Spinal cord (tissue), 10 donors: ENCODE measurements around the gene DNAJC19. TPM values are rescaled to one million over a fixed set of nuclear protein-coding genes. Genes with fewer than 3 reads are reported as not detected.

Source experiments
- DNase-seq, 6 donors: peaks; one replicate each; pipeline versions ENCODE4 v3.0.0 to v3.0.0-alpha.2; 2013 to 2015; ENCODE audit warnings: low spot score in 6 of 6, low read depth in 4 of 6
- H3K27ac ChIP-seq: one replicate; pipeline ENCODE4 v1.5.1; 2013; ENCODE audit warnings: low read depth, low read length, control low read depth
- H3K27me3 ChIP-seq: one replicate; pipeline ENCODE4 v1.6.1; 2013; ENCODE audit warnings: low read length; ENCODE audit not compliant: control insufficient read depth, insufficient read depth
- H3K36me3 ChIP-seq: one replicate; pipeline ENCODE4 v1.6.1; 2013; ENCODE audit warnings: low read length; ENCODE audit not compliant: control insufficient read depth, insufficient read depth
- H3K4me1 ChIP-seq: one replicate; pipeline ENCODE4 v1.6.1; 2013; ENCODE audit warnings: low read length; ENCODE audit not compliant: control insufficient read depth, insufficient read depth
- H3K4me3 ChIP-seq: one replicate; pipeline ENCODE4 v1.5.1; 2013; ENCODE audit warnings: low read depth, low read length, control low read depth
- H3K9me3 ChIP-seq: one replicate; pipeline ENCODE4 v1.6.1; 2013; ENCODE audit warnings: low read length; ENCODE audit not compliant: control insufficient read depth, insufficient read depth
- WGBS: methylation state at CpG from one replicate; pipeline ENCODE4 v1.1.5; 2013; ENCODE audit warnings: missing lambda C conversion rate; ENCODE audit not compliant: insufficient coverage; 5-methylcytosine and 5-hydroxymethylcytosine counted together
- polyA plus RNA-seq, 2 donors: library from polyadenylated mRNA; unstranded; fragments of 120-200 nt; gene quantifications; one replicate each; pipeline ENCODE4 v1.2.1, GENCODE V29; 2013; ENCODE audit not compliant: insufficient read length in 2 of 2
- total RNA-seq, 2 donors: library from RNA; depleted of rRNA in 1 of 2; stranded (reverse); fragments of 120-200 nt in 1 of 2; fragments of >200 nt in 1 of 2; gene quantifications; one replicate each; pipeline versions ENCODE4 v1.2.3 to v1.2.4, GENCODE V29; 2013 to 2014
- donor health status: healthy.

The DNAJC19 gene
- total and polyA plus RNA-seq, 4 donors, result 40.1 to 56.7 (median 48.9) TPM

- Histone ChIP-seq H3K27me3 (no peaks in the 10 kb centered on the region), H3K4me1 (no peaks in the 10 kb centered on the region), H3K27ac (no peak overlapping the region), H3K36me3 (peaks cover 6% of the 10 kb centered on the region), H3K9me3 (no peaks in the 10 kb centered on the region), H3K4me3 (no peak overlapping the region)
- 95% methylated on average over 4 of the region's 6 CpGs for WGBS
- no peak for DNase-seq
These were observed 15.2 kb downstream of the DNAJC19 start for GRCh38 chr3:180974286-180974685.

GRCh38 chr3:180973543-180973942 is 16.0 kb downstream of the DNAJC19 start:
- no peaks in the 10 kb centered on the region for H3K27me3 ChIP-seq
- WGBS, result 100% methylated on average over 1 of the region's 2 CpGs
- H3K9me3 ChIP-seq, result no peaks in the 10 kb centered on the region
- peaks cover 6% of the 10 kb centered on the region for H3K36me3 ChIP-seq
- no peak overlapping the region for H3K27ac ChIP-seq
- no peak for DNase-seq
- no peaks in the 10 kb centered on the region for H3K4me1 ChIP-seq
- no peak overlapping the region for H3K4me3 ChIP-seq

DNA sequence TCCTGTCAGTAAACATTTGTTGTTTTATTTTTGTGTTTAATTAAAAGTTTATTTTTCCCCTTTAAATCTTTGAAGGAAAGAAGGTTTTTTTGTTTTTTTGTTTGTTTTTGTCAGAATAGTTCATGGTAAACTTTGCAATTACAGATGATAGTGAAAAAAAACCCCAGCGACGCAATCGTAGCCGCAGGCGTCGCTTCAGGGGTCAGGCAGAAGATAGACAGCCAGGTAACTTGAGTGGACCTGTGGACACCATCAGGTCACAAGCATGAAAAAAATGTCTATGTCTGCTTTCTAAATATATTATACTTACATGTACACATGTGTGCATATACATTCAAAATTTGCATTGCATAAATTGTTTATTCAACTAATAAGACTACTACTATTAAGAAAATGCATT is 18.6 kb downstream of the DNAJC19 start:
- H3K27ac ChIP-seq, result no peak overlapping the region
- no CpG with 5 or more reads among the region's 6 CpGs for WGBS

DNA sequence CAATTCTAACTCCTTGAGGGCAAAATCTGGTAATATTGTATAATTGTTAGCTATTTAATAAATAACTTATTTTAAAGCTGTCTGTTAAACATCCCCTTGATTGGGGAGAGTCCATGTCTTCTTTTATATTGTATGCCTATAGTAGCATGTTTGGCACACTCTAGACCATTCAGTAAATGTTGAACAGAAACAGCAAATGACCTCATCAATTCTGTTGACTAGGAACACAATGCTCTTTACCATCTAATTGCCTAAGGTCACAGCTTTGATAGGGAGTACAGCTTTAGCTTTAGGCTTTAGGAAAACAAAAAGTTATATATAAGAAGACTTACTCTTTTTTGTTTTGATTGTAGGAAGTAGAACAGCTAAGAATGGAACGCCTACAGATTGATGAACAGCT is 27.0 kb downstream of the DNAJC19 start:
- H3K4me1 ChIP-seq, result no peaks in the 10 kb centered on the region
- no peak overlapping the region for H3K27ac ChIP-seq
- H3K27me3 ChIP-seq, result no peaks in the 10 kb centered on the region
- WGBS, result no CpG with 5 or more reads among the region's 1 CpG
- H3K4me3 ChIP-seq, result no peak overlapping the region
- DNase-seq, result no peak
- H3K36me3 ChIP-seq, result peaks cover 9% of the 10 kb centered on the region
- no peaks in the 10 kb centered on the region for H3K9me3 ChIP-seq

More for the DNA sequence above, 18.6 kb downstream of the DNAJC19 start:
- no peaks in the 10 kb centered on the region for H3K27me3 ChIP-seq
- H3K9me3 ChIP-seq, result no peaks in the 10 kb centered on the region
- H3K36me3 ChIP-seq, result peaks cover 6% of the 10 kb centered on the region
- no peak for DNase-seq
- H3K4me1 ChIP-seq, result no peaks in the 10 kb centered on the region
- H3K4me3 ChIP-seq, result no peak overlapping the region

- no peaks in the 10 kb centered on the region for H3K27me3 ChIP-seq
- H3K4me1 ChIP-seq, result no peaks in the 10 kb centered on the region
- H3K27ac ChIP-seq, result no peak overlapping the region
- WGBS, result no CpG with 5 or more reads among the region's 1 CpG
- DNase-seq, result no peak
- H3K36me3 ChIP-seq, result peaks cover 9% of the 10 kb centered on the region
- no peak overlapping the region for H3K4me3 ChIP-seq
- H3K9me3 ChIP-seq, result no peaks in the 10 kb centered on the region
These were observed 28.0 kb downstream of the DNAJC19 start for GRCh38 chr3:180961552-180961951.

- Histone ChIP-seq H3K27ac (no peak overlapping the region), H3K4me1 (no peaks in the 10 kb centered on the region), H3K9me3 (no peaks in the 10 kb centered on the region), H3K27me3 (no peaks in the 10 kb centered on the region), H3K36me3 (peaks cover 9% of the 10 kb centered on the region), H3K4me3 (no peak overlapping the region)
- 90% methylated on average over 2 of the region's 3 CpGs for WGBS
- no peak for DNase-seq
These were observed 28.4 kb downstream of the DNAJC19 start for GRCh38 chr3:180961087-180961486.

DNA sequence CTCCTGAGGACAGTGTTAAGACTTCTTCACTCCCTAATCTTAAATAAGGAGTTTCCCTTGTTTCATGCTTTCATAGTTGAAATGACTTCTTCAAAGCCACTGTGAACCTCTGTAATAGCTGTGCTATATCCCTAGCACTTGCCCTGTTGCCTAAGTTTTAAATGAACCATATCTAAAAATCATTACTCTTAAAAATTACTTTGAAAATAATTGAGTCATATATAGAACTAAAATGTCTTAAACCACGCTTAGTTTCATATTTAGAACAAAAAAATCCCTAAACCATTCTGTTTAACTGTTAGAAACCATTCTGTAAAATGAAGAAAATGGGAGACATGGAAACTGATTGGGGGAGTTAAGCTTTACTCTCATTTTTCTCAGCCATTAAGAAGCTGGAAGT is 29.8 kb downstream of the DNAJC19 start:
- Histone ChIP-seq H3K4me3 (no peak overlapping the region), H3K27me3 (no peaks in the 10 kb centered on the region), H3K4me1 (no peaks in the 10 kb centered on the region), H3K36me3 (peaks cover 3% of the 10 kb centered on the region), H3K27ac (no peak overlapping the region), H3K9me3 (no peaks in the 10 kb centered on the region)
- DNase-seq, result no peak
- no CpG with 5 or more reads among the region's 1 CpG for WGBS

GRCh38 chr3:180947761-180948390 is 41.7 kb downstream of the DNAJC19 start:
- Histone ChIP-seq H3K9me3 (no peaks in the 10 kb centered on the region), H3K27me3 (no peaks in the 10 kb centered on the region), H3K4me3 (no peak overlapping the region), H3K36me3 (peaks cover 9% of the 10 kb centered on the region), H3K4me1 (no peaks in the 10 kb centered on the region), H3K27ac (no peak overlapping the region)
- WGBS, result 83% methylated on average over 1 of the region's 4 CpGs
- DNase-seq, result no peak

DNA sequence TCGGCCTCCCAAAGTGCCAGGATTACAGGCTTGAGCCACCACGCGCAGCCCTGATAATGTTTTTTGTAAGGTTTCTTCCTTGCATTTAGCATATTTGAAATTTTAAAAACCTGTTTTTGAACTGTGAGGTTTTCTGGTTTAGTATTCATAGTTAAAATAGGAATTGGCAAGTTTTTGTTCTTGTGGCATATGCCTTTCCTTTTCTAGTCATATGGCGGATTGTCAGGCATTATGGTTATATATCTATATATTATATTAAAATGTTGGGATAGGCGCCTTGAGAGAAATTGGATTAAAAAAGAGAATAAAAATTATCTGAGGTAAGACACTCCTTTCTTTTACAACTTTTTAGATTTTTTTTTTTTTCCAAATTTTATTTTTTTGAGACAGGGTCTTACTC is 48.7 kb downstream of the DNAJC19 start:
- no peak overlapping the region for H3K4me3 ChIP-seq
- H3K27me3 ChIP-seq, result no peaks in the 10 kb centered on the region
- H3K4me1 ChIP-seq, result no peaks in the 10 kb centered on the region
- peak in 1 of 6 donors; percentile 53 for DNase-seq
- peaks cover 9% of the 10 kb centered on the region for H3K36me3 ChIP-seq
- H3K27ac ChIP-seq, result no peak overlapping the region
- no CpG with 5 or more reads among the region's 5 CpGs for WGBS
- no peaks in the 10 kb centered on the region for H3K9me3 ChIP-seq

GRCh38 chr3:180934638-180935037 is 54.9 kb downstream of the DNAJC19 start:
- WGBS, result no CpG with 5 or more reads among the region's 1 CpG
- no peak for DNase-seq
- Histone ChIP-seq H3K4me3 (no peak overlapping the region), H3K9me3 (no peaks in the 10 kb centered on the region), H3K36me3 (peaks cover 4% of the 10 kb centered on the region), H3K4me1 (no peaks in the 10 kb centered on the region), H3K27me3 (no peaks in the 10 kb centered on the region), H3K27ac (no peak overlapping the region)
